ENCODE data around the gene EPB41L1. TPM values are rescaled to one million over a fixed set of nuclear protein-coding genes. Genes with fewer than 3 reads are reported as not detected.

The EPB41L1 gene
- total and polyA plus RNA-seq, 4 experiments from 2014 or later = 0.17 to 0.30 TPM; not detected in 2

DNA sequence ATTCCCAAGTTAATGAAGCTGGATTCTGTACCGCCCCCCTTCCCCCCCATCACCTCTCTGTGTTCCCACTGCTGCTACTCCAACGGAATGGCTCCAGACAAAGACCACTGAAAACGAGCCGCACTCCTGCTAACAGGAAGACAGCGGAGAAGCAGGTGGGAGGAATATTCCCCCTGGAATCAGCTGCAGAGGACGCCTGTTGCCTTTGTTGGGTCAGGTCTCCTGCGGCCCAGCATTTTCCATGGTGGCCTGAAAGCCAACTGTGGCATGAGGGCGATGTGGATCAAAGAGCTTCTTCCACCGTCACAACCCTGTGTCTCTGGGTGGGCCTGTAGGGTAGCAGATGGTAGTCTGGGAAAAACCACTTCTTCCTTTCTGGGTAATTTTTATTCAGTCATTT lies 98.5 kb downstream of the EPB41L1 start:
- H3K4me3 Mint-ChIP-seq = no peak overlapping the region
- H3K36me3 Mint-ChIP-seq = peaks cover 45 to 74% of the 10 kb centered on the region in 2 donors
- CTCF ChIA-PET (ENCODE audit: partially characterized antibody) = no interaction called here

DNA sequence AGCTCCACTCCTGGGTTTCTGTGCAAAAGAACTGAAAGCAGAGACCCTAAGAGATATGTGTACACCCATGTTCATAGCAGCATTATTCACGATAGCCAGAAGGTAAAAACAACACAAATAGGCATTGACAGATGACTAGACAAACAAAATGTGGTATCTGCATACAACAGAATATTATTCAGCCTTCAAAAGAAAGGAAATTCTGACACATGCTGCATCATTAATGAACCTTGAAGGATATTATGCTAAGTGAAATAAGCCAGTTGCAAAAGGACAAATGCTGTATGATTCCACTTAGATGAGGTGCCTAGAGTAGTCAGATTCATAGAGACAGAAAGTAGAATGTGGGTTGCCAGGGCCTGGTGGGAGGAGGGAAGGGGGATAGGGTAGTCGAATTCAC lies 99.5 kb downstream of the EPB41L1 start:
- Mint-ChIP-seq H3K27ac (no peak overlapping the region), H3K27me3 (no peaks in the 10 kb centered on the region), H3K4me3 (no peak overlapping the region), H3K36me3 (peaks cover 38 to 65% of the 10 kb centered on the region in 2 donors), H3K9me3 (no peaks in the 10 kb centered on the region), H3K4me1 (peaks cover 10 to 28% (median 15%) of the 10 kb centered on the region in 4 donors)
- no peak for DNase-seq
- no peaks in the 10 kb centered on the region for H3K9me3 ChIP-seq (ENCODE audit: control insufficient read depth in 1 of 2, low read length in 2 of 2)
- no peaks in the 10 kb centered on the region for H3K27me3 ChIP-seq (ENCODE audit: insufficient read depth, low read length)
- POLR2A ChIA-PET (ENCODE audit: partially characterized antibody) = no interaction called here
- intact Hi-C loops (cut with micrococcal nuclease) = no loop called here
- CTCF ChIA-PET (ENCODE audit: partially characterized antibody) = no interaction called here
- no peak overlapping the region for H3K4me3 ChIP-seq (ENCODE audit: low read length in 2 of 2)
- no peak overlapping the region for H3K27ac ChIP-seq (ENCODE audit: low read depth, low read length)
- H3K4me1 ChIP-seq (ENCODE audit: insufficient read depth, low read length) = peaks cover 9% of the 10 kb centered on the region
- H3K36me3 ChIP-seq (ENCODE audit: insufficient read depth, low read length) = peaks cover 31% of the 10 kb centered on the region

More for the DNA sequence above, 98.5 kb downstream of the EPB41L1 start:
- intact Hi-C loops (cut with micrococcal nuclease) = no loop called here
- Histone ChIP-seq H3K9me3 (ENCODE audit: control insufficient read depth in 1 of 2, low read length in 2 of 2) (no peaks in the 10 kb centered on the region), H3K36me3 (ENCODE audit: insufficient read depth, low read length) (peaks cover 32% of the 10 kb centered on the region), H3K4me3 (ENCODE audit: low read length in 2 of 2) (no peak overlapping the region), H3K27me3 (ENCODE audit: insufficient read depth, low read length) (no peaks in the 10 kb centered on the region), H3K27ac (ENCODE audit: low read depth, low read length) (no peak overlapping the region), H3K4me1 (ENCODE audit: insufficient read depth, low read length) (peaks cover 9% of the 10 kb centered on the region)
- no peaks in the 10 kb centered on the region for H3K27me3 Mint-ChIP-seq
- DNase-seq = no peak
- POLR2A ChIA-PET (ENCODE audit: partially characterized antibody) = no interaction called here
- H3K27ac Mint-ChIP-seq = peak overlapping the region in 2 of 7 donors; percentile 20 to 50
- H3K4me1 Mint-ChIP-seq = peaks cover 18 to 38% (median 19%) of the 10 kb centered on the region in 4 donors
- H3K9me3 Mint-ChIP-seq = peaks cover 0 to 2% (median 0%) of the 10 kb centered on the region in 8 donors

DNA sequence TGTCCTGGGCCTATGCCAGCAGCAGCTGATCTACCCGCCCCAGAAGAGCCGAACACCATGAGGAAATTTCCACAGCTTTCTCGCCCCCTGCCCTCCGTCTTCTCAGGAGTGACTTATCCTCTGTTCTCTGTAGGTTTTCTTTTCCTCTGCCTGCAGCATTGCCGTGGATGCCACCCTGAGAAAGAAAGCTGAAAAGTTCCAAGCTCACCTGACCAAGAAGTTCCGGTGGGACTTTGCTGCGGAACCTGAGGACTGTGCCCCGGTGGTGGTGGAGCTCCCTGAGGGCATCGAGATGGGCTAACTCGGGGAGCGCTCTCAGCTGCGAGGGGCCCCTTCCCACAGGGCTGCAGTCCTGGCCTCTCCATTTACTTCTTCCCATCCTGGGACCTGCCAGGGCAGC lies 100.9 kb downstream of the EPB41L1 start:
- no peaks in the 10 kb centered on the region for H3K4me1 ChIP-seq (ENCODE audit: insufficient read depth, low read length)
- H3K27me3 ChIP-seq (ENCODE audit: insufficient read depth, low read length) = no peaks in the 10 kb centered on the region
- H3K27ac Mint-ChIP-seq = no peak overlapping the region
- H3K9me3 ChIP-seq (ENCODE audit: control insufficient read depth in 1 of 2, low read length in 2 of 2) = no peaks in the 10 kb centered on the region
- H3K36me3 ChIP-seq (ENCODE audit: insufficient read depth, low read length) = peaks cover 24% of the 10 kb centered on the region
- H3K4me1 Mint-ChIP-seq = peaks cover 4 to 21% (median 9%) of the 10 kb centered on the region in 4 donors
- H3K4me3 ChIP-seq (ENCODE audit: low read length in 2 of 2) = no peak overlapping the region
- H3K27ac ChIP-seq (ENCODE audit: low read depth, low read length) = no peak overlapping the region
- no peaks in the 10 kb centered on the region for H3K9me3 Mint-ChIP-seq
- ChIA-PET CTCF (ENCODE audit: partially characterized antibody) (interaction anchor here (0.9 kb wide), 1 partner anchor 53 kb away, joined by 3 read pairs; no protein-coding TSS in a partner anchor), POLR2A (ENCODE audit: partially characterized antibody) (no interaction called here)
- no peak for DNase-seq
- no peaks in the 10 kb centered on the region for H3K27me3 Mint-ChIP-seq
- H3K4me3 Mint-ChIP-seq = no peak overlapping the region
- H3K36me3 Mint-ChIP-seq = peaks cover 29 to 55% of the 10 kb centered on the region in 2 donors
- intact Hi-C loops (cut with micrococcal nuclease) = no loop called here

DNA sequence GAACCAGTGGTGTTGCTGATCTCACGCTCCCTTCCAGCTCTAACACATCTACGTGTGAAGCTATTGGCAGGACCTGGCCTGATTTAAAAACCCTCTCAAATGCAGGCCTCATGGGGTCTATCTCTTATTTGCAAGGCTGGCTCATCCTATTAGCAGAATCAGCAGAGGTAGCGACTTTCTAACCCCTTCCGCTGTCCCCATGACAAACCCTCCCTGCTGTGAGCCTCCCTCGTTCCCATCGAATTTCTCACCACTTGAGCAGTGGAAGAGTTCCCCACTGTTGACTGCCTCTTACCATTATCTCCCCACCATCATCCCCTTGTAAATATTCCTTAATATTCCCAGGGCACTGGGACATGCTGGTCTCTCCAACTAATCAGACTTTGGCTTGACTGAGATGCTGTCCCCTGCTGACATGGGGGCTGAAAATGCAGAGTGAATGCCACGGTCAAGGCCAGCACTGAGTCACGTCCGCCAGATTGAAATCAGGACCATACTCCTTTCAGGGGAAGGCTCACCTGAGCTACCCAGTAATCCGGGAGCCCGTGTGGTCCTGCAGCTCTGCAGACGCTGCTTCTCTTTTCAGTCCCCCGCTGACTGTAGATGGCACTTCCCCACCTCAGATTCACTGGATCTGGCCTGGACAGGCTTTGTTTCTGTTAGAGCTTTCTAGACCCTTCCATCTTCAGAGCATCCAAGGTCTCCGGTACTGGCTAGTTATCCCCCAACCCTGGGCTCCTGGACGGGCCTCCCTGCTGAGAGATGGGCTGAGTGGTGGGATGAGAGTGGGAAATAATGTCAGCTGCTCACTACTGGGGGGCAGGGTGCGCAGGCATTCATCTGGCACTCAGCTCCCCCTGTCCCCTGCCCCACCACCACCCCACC lies 104.9 kb downstream of the EPB41L1 start:
- no peak overlapping the region for H3K27ac ChIP-seq (ENCODE audit: low read depth, low read length)
- Mint-ChIP-seq H3K36me3 (peaks cover 18 to 22% of the 10 kb centered on the region in 2 donors), H3K4me1 (no peaks in the 10 kb centered on the region), H3K27me3 (no peaks in the 10 kb centered on the region), H3K4me3 (no peak overlapping the region), H3K9me3 (peaks cover 0 to 2% (median 0%) of the 10 kb centered on the region in 8 donors), H3K27ac (peak overlapping the region in 1 of 7 donors; percentile 61)
- no peak overlapping the region for H3K4me3 ChIP-seq (ENCODE audit: low read length in 2 of 2)
- intact Hi-C loops (cut with micrococcal nuclease) = no loop called here
- ChIA-PET CTCF (ENCODE audit: partially characterized antibody) (no interaction called here), POLR2A (ENCODE audit: partially characterized antibody) (no interaction called here)
- peaks cover 14% of the 10 kb centered on the region for H3K36me3 ChIP-seq (ENCODE audit: insufficient read depth, low read length)
- H3K9me3 ChIP-seq (ENCODE audit: control insufficient read depth in 1 of 2, low read length in 2 of 2) = no peaks in the 10 kb centered on the region
- no peaks in the 10 kb centered on the region for H3K27me3 ChIP-seq (ENCODE audit: insufficient read depth, low read length)
- DNase-seq = no peak
- H3K4me1 ChIP-seq (ENCODE audit: insufficient read depth, low read length) = no peaks in the 10 kb centered on the region

DNA sequence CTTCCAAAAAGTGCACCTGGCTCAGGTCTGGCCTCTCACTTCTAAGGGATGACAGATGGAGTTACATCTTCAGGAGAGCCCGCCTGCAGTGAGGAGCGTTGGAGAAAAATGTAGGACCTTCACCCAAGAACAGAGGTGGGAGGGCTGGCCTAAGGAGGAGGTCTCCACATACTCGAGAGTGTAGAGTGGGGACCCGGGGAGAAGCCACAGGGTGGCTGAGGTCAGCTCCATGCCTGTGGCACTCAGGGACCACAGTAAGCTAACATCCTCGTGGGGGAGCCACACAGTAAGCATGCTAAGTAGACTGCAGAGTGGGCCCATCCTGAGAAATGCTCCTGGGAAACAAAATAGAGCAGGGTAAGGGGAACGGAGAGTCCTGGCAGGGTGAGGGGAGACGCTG lies 105.8 kb downstream of the EPB41L1 start:
- Histone ChIP-seq H3K27ac (ENCODE audit: low read depth, low read length) (no peak overlapping the region), H3K4me3 (ENCODE audit: low read length in 2 of 2) (no peak overlapping the region), H3K4me1 (ENCODE audit: insufficient read depth, low read length) (no peaks in the 10 kb centered on the region), H3K9me3 (ENCODE audit: control insufficient read depth in 1 of 2, low read length in 2 of 2) (no peaks in the 10 kb centered on the region), H3K36me3 (ENCODE audit: insufficient read depth, low read length) (peaks cover 14% of the 10 kb centered on the region), H3K27me3 (ENCODE audit: insufficient read depth, low read length) (no peaks in the 10 kb centered on the region)
- H3K36me3 Mint-ChIP-seq = peaks cover 15 to 18% of the 10 kb centered on the region in 2 donors
- POLR2A ChIA-PET (ENCODE audit: partially characterized antibody) = no interaction called here
- DNase-seq = no peak
- intact Hi-C loops (cut with micrococcal nuclease) = no loop called here
- no peaks in the 10 kb centered on the region for H3K4me1 Mint-ChIP-seq
- H3K9me3 Mint-ChIP-seq = peaks cover 0 to 2% (median 0%) of the 10 kb centered on the region in 8 donors
- peak overlapping the region in 2 of 7 donors; percentile 52 to 66 for H3K27ac Mint-ChIP-seq
- H3K4me3 Mint-ChIP-seq = no peak overlapping the region
- CTCF ChIA-PET (ENCODE audit: partially characterized antibody) = no interaction called here
- H3K27me3 Mint-ChIP-seq = no peaks in the 10 kb centered on the region

DNA sequence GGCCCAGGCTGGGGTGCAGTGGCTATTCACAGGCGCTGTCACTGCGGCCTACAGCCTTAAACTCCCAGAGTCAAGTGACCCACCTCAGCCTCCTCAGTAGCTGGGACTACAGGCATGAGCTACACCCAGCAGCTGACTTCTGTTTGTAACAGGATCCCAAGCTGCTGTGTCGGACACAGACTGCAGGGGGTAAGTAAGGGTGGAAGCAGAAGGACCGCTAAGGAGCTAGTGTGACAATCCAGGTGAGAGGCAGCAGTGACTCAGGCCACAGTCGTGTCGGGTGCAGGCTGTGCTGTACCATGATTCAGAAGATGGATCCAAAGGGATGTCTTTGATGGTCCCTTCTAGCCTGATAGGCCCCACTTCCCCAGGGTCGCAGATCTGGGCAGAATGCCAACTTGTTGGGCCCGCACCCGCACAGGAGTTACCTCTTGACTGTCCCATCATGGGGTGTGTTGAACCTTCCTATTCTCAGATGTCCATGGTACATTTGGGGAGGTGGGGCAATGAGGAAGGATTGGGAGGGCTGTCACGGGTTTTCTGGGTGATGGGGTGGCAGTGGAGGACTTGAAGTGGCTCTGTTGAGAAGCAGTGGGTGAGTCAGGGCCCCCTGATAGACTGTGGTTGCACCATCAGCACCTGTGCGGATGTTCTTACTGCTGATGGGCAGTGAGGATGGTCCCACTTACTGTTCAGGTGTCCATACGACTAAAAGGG lies 107.0 kb downstream of the EPB41L1 start:
- ChIA-PET CTCF (ENCODE audit: partially characterized antibody) (no interaction called here), POLR2A (ENCODE audit: partially characterized antibody) (no interaction called here)
- Histone ChIP-seq H3K27ac (ENCODE audit: low read depth, low read length) (no peak overlapping the region), H3K27me3 (ENCODE audit: insufficient read depth, low read length) (no peaks in the 10 kb centered on the region), H3K4me1 (ENCODE audit: insufficient read depth, low read length) (no peaks in the 10 kb centered on the region), H3K4me3 (ENCODE audit: low read length in 2 of 2) (no peak overlapping the region), H3K36me3 (ENCODE audit: insufficient read depth, low read length) (peaks cover 6% of the 10 kb centered on the region), H3K9me3 (ENCODE audit: control insufficient read depth in 1 of 2, low read length in 2 of 2) (no peaks in the 10 kb centered on the region)
- Mint-ChIP-seq H3K4me3 (no peak overlapping the region), H3K27ac (peak overlapping the region in 1 of 7 donors; percentile 6), H3K4me1 (no peaks in the 10 kb centered on the region), H3K27me3 (no peaks in the 10 kb centered on the region), H3K36me3 (peaks cover 7% of the 10 kb centered on the region in 2 donors), H3K9me3 (peaks cover 0 to 2% (median 0%) of the 10 kb centered on the region in 8 donors)
- intact Hi-C loops (cut with micrococcal nuclease) = no loop called here
- no peak for DNase-seq

DNA sequence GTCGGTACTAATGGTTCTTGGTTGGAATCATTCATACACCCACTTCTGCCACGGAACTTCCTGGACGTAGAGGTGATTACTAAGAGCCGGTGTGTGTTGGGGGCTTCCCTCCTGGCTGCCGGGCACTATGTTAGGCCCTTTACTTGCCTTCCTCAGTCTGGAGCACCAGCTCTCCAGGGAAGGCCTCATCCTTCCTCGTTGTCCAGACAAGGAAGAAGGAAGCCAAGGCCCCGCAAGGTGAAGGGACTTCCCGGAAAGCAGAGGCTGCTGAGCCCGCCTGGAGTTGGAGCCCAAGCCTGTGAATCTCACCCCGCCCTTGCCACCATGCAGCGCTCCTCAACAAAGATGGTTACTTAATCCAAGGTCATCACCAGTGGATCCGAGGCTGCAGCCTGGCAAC lies 107.9 kb downstream of the EPB41L1 start:
- ChIA-PET POLR2A (ENCODE audit: partially characterized antibody) (no interaction called here), CTCF (ENCODE audit: partially characterized antibody) (no interaction called here)
- no peaks in the 10 kb centered on the region for H3K36me3 Mint-ChIP-seq
- Histone ChIP-seq H3K4me1 (ENCODE audit: insufficient read depth, low read length) (no peaks in the 10 kb centered on the region), H3K27ac (ENCODE audit: low read depth, low read length) (no peak overlapping the region), H3K9me3 (ENCODE audit: control insufficient read depth in 1 of 2, low read length in 2 of 2) (no peaks in the 10 kb centered on the region), H3K27me3 (ENCODE audit: insufficient read depth, low read length) (no peaks in the 10 kb centered on the region), H3K4me3 (ENCODE audit: low read length in 2 of 2) (no peak overlapping the region), H3K36me3 (ENCODE audit: insufficient read depth, low read length) (no peaks in the 10 kb centered on the region)
- intact Hi-C loops (cut with micrococcal nuclease) = no loop called here
- peak overlapping the region in 1 of 7 donors; percentile 43 for H3K27ac Mint-ChIP-seq
- no peaks in the 10 kb centered on the region for H3K4me1 Mint-ChIP-seq
- no peak for DNase-seq
- no peak overlapping the region for H3K4me3 Mint-ChIP-seq
- H3K27me3 Mint-ChIP-seq = no peaks in the 10 kb centered on the region
- peaks cover 0 to 2% (median 0%) of the 10 kb centered on the region in 8 donors for H3K9me3 Mint-ChIP-seq
